Thyroid gland (tissue), 4 donors: ENCODE results near the gene MRPL27.
"Not testable (repeated sequence)": the region's sequence is repeated elsewhere in the genome, so short reads cannot be mapped to it uniquely, and the experiment has no call there.

Experiments
- CTCF ChIP-seq, 6 experiments: fragments of 200-600 bp in 3 of 6; fragments of 450-650 bp in 3 of 6; sonication (generic) in 3 of 6; IDR thresholded peaks; one replicate each; pipeline ENCODE4 v1.5.1; 2016 to 2019; ENCODE audit warnings: antibody characterized with exemption in 6 of 6, mild to moderate bottlenecking in 2 of 6, inconsistent platforms in 1 of 6, moderate library complexity in 1 of 6
- POLR2A ChIP-seq, 2 donors: fragments of 450-650 bp; IDR thresholded peaks; one replicate each; pipeline ENCODE4 v1.6.1; 2017; ENCODE audit warnings: antibody characterized with exemption in 2 of 2, mild to moderate bottlenecking in 2 of 2, moderate library complexity in 1 of 2

DNA sequence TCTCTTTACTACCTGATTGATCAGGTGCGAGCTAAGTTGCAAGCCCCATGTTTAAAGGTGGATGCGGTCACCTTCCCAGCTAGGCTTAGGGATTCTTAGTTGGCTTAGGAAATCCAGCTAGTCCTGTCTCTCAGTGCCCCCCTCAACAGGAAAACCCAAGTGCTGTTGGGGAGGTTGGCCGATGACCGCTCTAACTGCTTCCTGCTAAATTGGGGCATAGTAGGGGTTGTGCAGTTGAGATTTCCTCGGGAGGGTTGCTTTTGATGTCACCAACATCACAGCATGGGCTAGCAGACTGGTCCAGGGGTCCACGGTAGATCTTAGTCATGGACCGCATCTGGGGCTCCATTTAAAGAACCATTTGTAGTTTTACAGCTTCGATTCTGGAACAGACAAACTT, 26.6 kb upstream of the MRPL27 start:
- not testable (repeated sequence) for TF ChIP-seq CTCF, POLR2A (IDR thresholded peaks at IDR 0.05)
